OCI-LY7 (cell line): ENCODE data around the gene ITGB2. TPM values are rescaled to one million over a fixed set of nuclear protein-coding genes. Genes with fewer than 3 reads are reported as not detected.

Experiments used
- BruUV-seq: library from RNA; stranded (reverse); fragments of 400-500 nt; replicated peaks from 2 replicates; lab custom pipeline; 2021; lab: Mats Ljungman, UMichigan
- CTCF ChIA-PET: fragments of 300-600 bp; sonication (Branson Sonifier 250); formaldehyde crosslinking; loops from one replicate; lab custom pipeline; 2022; ENCODE audit warnings: antibody characterized with exemption; ENCODE audit not compliant: unreplicated experiment; lab: Charles Lee
- POLR2A ChIA-PET: fragments of 300-600 bp; sonication (Branson Sonifier 250); formaldehyde crosslinking; loops from one replicate; lab custom pipeline; 2022; ENCODE audit warnings: antibody characterized with exemption; lab: Charles Lee
- DNase-seq: peaks from one replicate; pipeline ENCODE4 v3.0.0-alpha.2; 2015; ENCODE audit warnings: low spot score
- H2AFZ ChIP-seq: fragments of 200-600 bp; sonication (generic), shearing (Covaris generic); 2 replicates; pipeline ENCODE4 v1.6.1; 2014; ENCODE audit warnings: mild to moderate bottlenecking, antibody characterized with exemption, low read length, moderate library complexity
- H3K27ac ChIP-seq: fragments of 200-600 bp; sonication (generic); 2 replicates; pipeline ENCODE4 v1.5.1; 2014; ENCODE audit warnings: mixed run types, low read depth, mild to moderate bottlenecking, moderate library complexity, low read length, inconsistent platforms; ENCODE audit not compliant: poor library complexity, severe bottlenecking
- H3K36me3 ChIP-seq: fragments of 200-600 bp; sonication (generic); 2 replicates; pipeline ENCODE4 v1.6.1; 2014; ENCODE audit warnings: mild to moderate bottlenecking, antibody characterized with exemption, low read length, moderate library complexity, mixed read lengths; ENCODE audit not compliant: insufficient read depth
- H3K4me1 ChIP-seq: fragments of 200-600 bp; sonication (generic); 2 replicates; pipeline ENCODE4 v1.5.1; 2014; ENCODE audit warnings: mild to moderate bottlenecking, low read length; ENCODE audit not compliant: insufficient read depth, poor library complexity, severe bottlenecking
- H3K4me2 ChIP-seq: fragments of 200-600 bp; sonication (generic); 2 replicates; pipeline ENCODE4 v1.6.1; 2014; ENCODE audit warnings: mild to moderate bottlenecking, low read length
- H3K4me3 ChIP-seq: fragments of 200-600 bp; sonication (generic); 2 replicates; pipeline ENCODE4 v1.5.1; 2014; ENCODE audit warnings: mild to moderate bottlenecking, low read depth, low read length; ENCODE audit not compliant: poor library complexity, severe bottlenecking
- H3K79me2 ChIP-seq: fragments of 200-600 bp; sonication (generic); 2 replicates; pipeline ENCODE4 v1.6.1; 2016; ENCODE audit warnings: low read depth, mild to moderate bottlenecking, low read length, moderate library complexity, mixed read lengths; ENCODE audit not compliant: insufficient read depth
- H3K9me2 ChIP-seq: fragments of 200-600 bp; sonication (generic); 2 replicates; pipeline ENCODE4 v1.6.1; 2016; ENCODE audit warnings: mild to moderate bottlenecking, low read length, mixed read lengths; ENCODE audit not compliant: insufficient read depth
- H3K9me3 ChIP-seq: fragments of 200-600 bp; sonication (generic); 2 replicates; pipeline ENCODE4 v1.6.1; 2014; ENCODE audit warnings: mild to moderate bottlenecking, mixed run types, low read length, mixed read lengths
- H4K20me1 ChIP-seq: fragments of 200-600 bp; sonication (generic); 2 replicates; pipeline ENCODE4 v1.6.1; 2014; ENCODE audit warnings: mild to moderate bottlenecking, antibody characterized with exemption, low read length, moderate library complexity, mixed read lengths; ENCODE audit not compliant: insufficient read depth
- EZH2phosphoT487 ChIP-seq: fragments of 200-600 bp; sonication (generic); IDR thresholded peaks from 2 replicates; pipeline ENCODE4 v1.6.1; 2018; ENCODE audit warnings: low read depth, borderline replicate concordance, mild to moderate bottlenecking, mixed run types, antibody characterized with exemption, low read length, moderate library complexity, mixed read lengths
- intact Hi-C: fragments of 100-400 bp; cut with micrococcal nuclease; formaldehyde crosslinking; loops from one replicate; pipeline ENCODE4 v1.10.0; 2022; ENCODE audit not compliant: unreplicated experiment
- total RNA-seq, 2 experiments: library from RNA; depleted of rRNA in 1 of 2; stranded (reverse); fragments of >200 nt in 1 of 2; shearing (Covaris generic) in 1 of 2; gene quantifications; 2 replicates each; pipeline ENCODE4 v1.2.3, GENCODE V29; 2014 to 2022
- TF ChIP-seq, protein P1 (sequence below): fragments of 200-600 bp; sonication (generic); conservative IDR thresholded peaks from 2 replicates; pipeline ENCODE4 v1.5.1; 2014; ENCODE audit warnings: mild to moderate bottlenecking, antibody characterized with exemption, low read length, moderate library complexity, mixed read lengths

The ITGB2 gene
- total RNA-seq, 2 experiments from 2014 or later = 11.6 to 78.9 TPM

DNA sequence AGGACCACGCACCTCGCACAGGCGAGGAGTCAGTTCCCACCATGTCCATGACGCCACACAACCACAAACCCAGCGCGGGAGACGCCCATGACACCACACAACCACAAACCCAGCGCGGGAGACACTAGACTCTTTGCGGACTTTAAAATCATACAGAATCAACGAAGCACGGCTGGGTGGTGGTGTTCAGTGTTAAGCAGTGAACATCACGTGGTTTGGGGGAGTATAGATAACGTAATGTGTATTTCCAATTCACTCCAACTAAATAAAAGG, 66.4 kb downstream of the ITGB2 start:
- no peaks in the 10 kb centered on the region for H4K20me1 ChIP-seq
- POLR2A ChIA-PET = no interaction called here
- no TSS peak for BruUV-seq
- H3K9me2 ChIP-seq = no peaks in the 10 kb centered on the region
- CTCF ChIA-PET = no interaction called here
- no peak overlapping the region for H2AFZ ChIP-seq
- TF ChIP-seq, protein P1, sequence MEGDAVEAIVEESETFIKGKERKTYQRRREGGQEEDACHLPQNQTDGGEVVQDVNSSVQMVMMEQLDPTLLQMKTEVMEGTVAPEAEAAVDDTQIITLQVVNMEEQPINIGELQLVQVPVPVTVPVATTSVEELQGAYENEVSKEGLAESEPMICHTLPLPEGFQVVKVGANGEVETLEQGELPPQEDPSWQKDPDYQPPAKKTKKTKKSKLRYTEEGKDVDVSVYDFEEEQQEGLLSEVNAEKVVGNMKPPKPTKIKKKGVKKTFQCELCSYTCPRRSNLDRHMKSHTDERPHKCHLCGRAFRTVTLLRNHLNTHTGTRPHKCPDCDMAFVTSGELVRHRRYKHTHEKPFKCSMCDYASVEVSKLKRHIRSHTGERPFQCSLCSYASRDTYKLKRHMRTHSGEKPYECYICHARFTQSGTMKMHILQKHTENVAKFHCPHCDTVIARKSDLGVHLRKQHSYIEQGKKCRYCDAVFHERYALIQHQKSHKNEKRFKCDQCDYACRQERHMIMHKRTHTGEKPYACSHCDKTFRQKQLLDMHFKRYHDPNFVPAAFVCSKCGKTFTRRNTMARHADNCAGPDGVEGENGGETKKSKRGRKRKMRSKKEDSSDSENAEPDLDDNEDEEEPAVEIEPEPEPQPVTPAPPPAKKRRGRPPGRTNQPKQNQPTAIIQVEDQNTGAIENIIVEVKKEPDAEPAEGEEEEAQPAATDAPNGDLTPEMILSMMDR = no peak
- TF ChIP-seq EZH2phosphoT487 = no peak
- DNase-seq = no peak
- H3K36me3 ChIP-seq = peaks cover 35% of the 10 kb centered on the region
- H3K4me2 ChIP-seq = no peak overlapping the region
- H3K4me1 ChIP-seq = no peaks in the 10 kb centered on the region
- H3K9me3 ChIP-seq = no peaks in the 10 kb centered on the region
- no peak overlapping the region for H3K4me3 ChIP-seq
- intact Hi-C loops = no loop called here
- H3K79me2 ChIP-seq = no peaks in the 10 kb centered on the region
- no peak overlapping the region for H3K27ac ChIP-seq

- H3K4me2 ChIP-seq = no peak overlapping the region
- H3K9me2 ChIP-seq = no peaks in the 10 kb centered on the region
- no peaks in the 10 kb centered on the region for H4K20me1 ChIP-seq
- DNase-seq = no peak
- H3K79me2 ChIP-seq = no peaks in the 10 kb centered on the region
- no peaks in the 10 kb centered on the region for H3K9me3 ChIP-seq
- CTCF ChIA-PET = no interaction called here
- TF ChIP-seq, protein P1 = no peak
- TF ChIP-seq EZH2phosphoT487 = no peak
- POLR2A ChIA-PET = no interaction called here
- intact Hi-C loops = no loop called here
- H3K27ac ChIP-seq = no peak overlapping the region
- H2AFZ ChIP-seq = no peak overlapping the region
- H3K4me1 ChIP-seq = no peaks in the 10 kb centered on the region
- H3K4me3 ChIP-seq = no peak overlapping the region
- no TSS peak for BruUV-seq
- peaks cover 34% of the 10 kb centered on the region for H3K36me3 ChIP-seq
Observed at GRCh38 chr21:44853601-44854390, 66.9 kb downstream of the ITGB2 start.

DNA sequence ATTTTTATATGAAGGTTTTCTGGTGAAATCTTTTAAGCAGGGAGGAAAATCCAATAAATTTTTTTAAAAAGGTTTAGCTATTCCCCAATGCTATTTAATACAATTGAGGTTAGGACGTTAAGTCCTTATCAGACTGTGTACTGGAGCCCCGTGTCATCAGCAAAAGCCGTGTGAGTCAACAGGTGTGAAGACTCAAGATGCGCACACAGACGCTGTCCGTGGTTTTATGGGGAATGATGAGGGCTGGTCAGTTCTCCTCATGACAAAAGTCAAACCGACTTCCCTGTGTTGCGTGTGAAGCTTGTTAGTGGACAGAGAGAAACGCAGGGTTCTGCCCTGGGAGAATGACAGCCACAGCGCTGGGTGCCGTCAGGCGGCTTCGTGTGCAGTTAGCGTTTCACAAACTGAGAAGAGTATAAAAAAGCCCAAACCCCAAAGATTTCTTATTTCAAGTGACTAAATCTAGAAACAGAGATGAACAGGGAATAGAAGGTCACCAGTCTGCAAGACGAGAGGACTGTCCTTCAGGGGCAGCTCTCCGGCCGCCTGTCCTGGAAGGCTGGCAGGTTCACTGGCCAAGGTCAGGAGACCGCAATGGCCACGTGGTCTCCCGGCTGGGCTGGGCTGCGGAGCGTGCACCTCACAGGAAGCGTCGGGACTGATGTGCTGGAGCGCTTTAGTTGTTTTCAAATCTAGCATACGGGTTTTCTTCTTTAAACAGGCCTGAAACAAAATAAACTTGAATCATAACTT, 69.6 kb downstream of the ITGB2 start:
- TF ChIP-seq, protein P1 = no peak
- TF ChIP-seq EZH2phosphoT487 = no peak
- H3K9me3 ChIP-seq = no peaks in the 10 kb centered on the region
- no peaks in the 10 kb centered on the region for H3K4me1 ChIP-seq
- no peaks in the 10 kb centered on the region for H3K79me2 ChIP-seq
- no peak overlapping the region for H3K27ac ChIP-seq
- intact Hi-C loops = no loop called here
- H3K9me2 ChIP-seq = no peaks in the 10 kb centered on the region
- H2AFZ ChIP-seq = no peak overlapping the region
- TSS peak; percentile 65 for BruUV-seq
- H3K4me3 ChIP-seq = no peak overlapping the region
- H4K20me1 ChIP-seq = no peaks in the 10 kb centered on the region
- ChIA-PET POLR2A (interaction anchor here (0.6 kb wide), 1 partner anchor 22 kb away, joined by 3 read pairs; the partner anchor contains the start of gene PTTG1IP), CTCF (no interaction called here)
- peaks cover 27% of the 10 kb centered on the region for H3K36me3 ChIP-seq
- no peak for DNase-seq
- no peak overlapping the region for H3K4me2 ChIP-seq
